Testis (tissue), 2 donors: Measurements from ENCODE around the gene NR1H3.

Experiments
- POLR2A ChIP-seq: fragments of 450-650 bp; IDR thresholded peaks from one replicate; pipeline ENCODE4 v1.6.1; 2017; ENCODE audit warnings: antibody characterized with exemption, mild to moderate bottlenecking, moderate library complexity
- TF ChIP-seq, protein P1 (sequence below), 3 experiments: fragments of 450-650 bp in 2 of 3; fragments of 200-600 bp in 1 of 3; sonication (generic) in 1 of 3; IDR thresholded peaks; one replicate each; pipeline ENCODE4 v1.5.1; 2016 to 2019; ENCODE audit warnings: antibody characterized with exemption in 3 of 3, mild to moderate bottlenecking in 2 of 3, moderate library complexity in 1 of 3

DNA sequence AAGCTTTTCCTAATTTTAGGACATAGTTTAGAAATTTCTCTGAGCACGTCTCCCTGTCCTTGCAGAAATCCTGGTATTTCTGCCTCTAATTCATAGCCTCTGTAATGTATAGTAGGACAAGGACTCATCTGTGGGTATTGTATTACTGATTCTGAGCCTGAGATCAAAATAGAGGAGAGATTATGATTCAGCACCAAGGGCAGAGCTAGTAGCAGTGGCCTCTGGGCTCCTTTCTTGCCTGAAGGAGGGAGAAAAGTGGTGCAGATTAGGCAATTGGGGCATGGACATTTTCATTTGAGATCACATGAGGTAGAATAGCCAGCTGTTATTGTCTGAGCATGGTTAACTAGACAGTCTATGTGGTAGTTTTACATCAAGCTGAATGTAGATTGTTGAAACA, 14.9 kb downstream of the NR1H3 start:
- TF ChIP-seq, protein P1, sequence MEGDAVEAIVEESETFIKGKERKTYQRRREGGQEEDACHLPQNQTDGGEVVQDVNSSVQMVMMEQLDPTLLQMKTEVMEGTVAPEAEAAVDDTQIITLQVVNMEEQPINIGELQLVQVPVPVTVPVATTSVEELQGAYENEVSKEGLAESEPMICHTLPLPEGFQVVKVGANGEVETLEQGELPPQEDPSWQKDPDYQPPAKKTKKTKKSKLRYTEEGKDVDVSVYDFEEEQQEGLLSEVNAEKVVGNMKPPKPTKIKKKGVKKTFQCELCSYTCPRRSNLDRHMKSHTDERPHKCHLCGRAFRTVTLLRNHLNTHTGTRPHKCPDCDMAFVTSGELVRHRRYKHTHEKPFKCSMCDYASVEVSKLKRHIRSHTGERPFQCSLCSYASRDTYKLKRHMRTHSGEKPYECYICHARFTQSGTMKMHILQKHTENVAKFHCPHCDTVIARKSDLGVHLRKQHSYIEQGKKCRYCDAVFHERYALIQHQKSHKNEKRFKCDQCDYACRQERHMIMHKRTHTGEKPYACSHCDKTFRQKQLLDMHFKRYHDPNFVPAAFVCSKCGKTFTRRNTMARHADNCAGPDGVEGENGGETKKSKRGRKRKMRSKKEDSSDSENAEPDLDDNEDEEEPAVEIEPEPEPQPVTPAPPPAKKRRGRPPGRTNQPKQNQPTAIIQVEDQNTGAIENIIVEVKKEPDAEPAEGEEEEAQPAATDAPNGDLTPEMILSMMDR (IDR thresholded peaks at IDR 0.05) = no peak
- TF ChIP-seq POLR2A = no peak
